CD8-positive, alpha-beta memory T cell (primary cell): Measurements from ENCODE around the gene DPPA2. TPM values are rescaled to one million over a fixed set of nuclear protein-coding genes. Genes with fewer than 3 reads are reported as not detected.

Experiments
- CTCF ChIA-PET: fragments of 350-600 bp; sonication (Branson Sonifier 250); formaldehyde crosslinking; loops from one replicate; lab custom pipeline; 2021; ENCODE audit warnings: antibody characterized with exemption; lab: Charles Lee
- POLR2A ChIA-PET: fragments of 350-600 bp; sonication (Branson Sonifier 250); formaldehyde crosslinking; loops from one replicate; lab custom pipeline; 2021; ENCODE audit warnings: antibody characterized with exemption; lab: Charles Lee
- DNase-seq, 5 donors: peaks; one replicate each; pipeline versions ENCODE4 v3.0.0 to v3.0.0-alpha.2; 2020 to 2022; ENCODE audit warnings: mixed read lengths in 1 of 5
- H3K27ac ChIP-seq: one replicate; pipeline ENCODE4 v1.7.0; 2013; ENCODE audit warnings: low read depth, mild to moderate bottlenecking, low read length, moderate library complexity
- H3K27me3 ChIP-seq: 2 replicates; pipeline ENCODE4 v1.7.0; 2013; ENCODE audit warnings: low read length, mild to moderate bottlenecking; ENCODE audit not compliant: insufficient read depth, poor library complexity, severe bottlenecking
- H3K36me3 ChIP-seq: 2 replicates; pipeline ENCODE4 v1.7.0; 2013; ENCODE audit warnings: mild to moderate bottlenecking, low read length, moderate library complexity; ENCODE audit not compliant: insufficient read depth
- H3K4me1 ChIP-seq: 2 replicates; pipeline ENCODE4 v1.7.0; 2013; ENCODE audit warnings: mild to moderate bottlenecking, low read length, moderate library complexity; ENCODE audit not compliant: insufficient read depth
- H3K4me3 ChIP-seq: 2 replicates; pipeline ENCODE4 v1.7.0; 2013; ENCODE audit warnings: mild to moderate bottlenecking, low read length
- H3K9me3 ChIP-seq: 2 replicates; pipeline ENCODE4 v1.7.0; 2013; ENCODE audit warnings: mild to moderate bottlenecking, low read length
- H3K27ac Mint-ChIP-seq, 8 donors: one replicate each; pipeline ENCODE4 v1.8.0; 2020 to 2021; ENCODE audit warnings: mixed read lengths in 8 of 8, mild to moderate bottlenecking in 6 of 8, inconsistent platforms in 3 of 8, moderate library complexity in 3 of 8
- H3K27me3 Mint-ChIP-seq, 2 donors: one replicate each; pipeline ENCODE4 v1.8.0; 2020 to 2021; ENCODE audit warnings: mixed read lengths in 2 of 2, mild to moderate bottlenecking in 1 of 2, moderate library complexity in 1 of 2
- H3K36me3 Mint-ChIP-seq, 3 donors: one replicate each; pipeline ENCODE4 v1.8.0; 2020 to 2021; ENCODE audit warnings: mixed read lengths in 3 of 3, inconsistent platforms in 1 of 3, mild to moderate bottlenecking in 1 of 3
- H3K4me1 Mint-ChIP-seq, 3 donors: one replicate each; pipeline ENCODE4 v1.8.0; 2020 to 2021; ENCODE audit warnings: mixed read lengths in 3 of 3, inconsistent platforms in 1 of 3, mild to moderate bottlenecking in 1 of 3
- H3K4me3 Mint-ChIP-seq, 7 donors: one replicate each; pipeline ENCODE4 v1.8.0; 2020 to 2021; ENCODE audit warnings: mixed read lengths in 7 of 7, mild to moderate bottlenecking in 6 of 7, moderate library complexity in 4 of 7, inconsistent platforms in 2 of 7
- H3K9me3 Mint-ChIP-seq, 5 donors: one replicate each; pipeline ENCODE4 v1.8.0; 2020 to 2022; ENCODE audit warnings: mixed read lengths in 5 of 5, mild to moderate bottlenecking in 3 of 5, moderate library complexity in 2 of 5, inconsistent platforms in 1 of 5
- polyA plus RNA-seq: library from polyadenylated mRNA; unstranded; fragments of 300-500 nt; fragmentation: Illumina TruSeq; gene quantifications from one replicate; pipeline ENCODE4 v1.2.3, GENCODE V29; 2021
- total RNA-seq, 2 experiments: library from RNA; stranded (reverse); gene quantifications; one replicate each; pipeline ENCODE4 v1.2.3, GENCODE V29; 2021

DPPA2 gene
- total and polyA plus RNA-seq, 3 experiments from 2014 or later, result not detected

DNA sequence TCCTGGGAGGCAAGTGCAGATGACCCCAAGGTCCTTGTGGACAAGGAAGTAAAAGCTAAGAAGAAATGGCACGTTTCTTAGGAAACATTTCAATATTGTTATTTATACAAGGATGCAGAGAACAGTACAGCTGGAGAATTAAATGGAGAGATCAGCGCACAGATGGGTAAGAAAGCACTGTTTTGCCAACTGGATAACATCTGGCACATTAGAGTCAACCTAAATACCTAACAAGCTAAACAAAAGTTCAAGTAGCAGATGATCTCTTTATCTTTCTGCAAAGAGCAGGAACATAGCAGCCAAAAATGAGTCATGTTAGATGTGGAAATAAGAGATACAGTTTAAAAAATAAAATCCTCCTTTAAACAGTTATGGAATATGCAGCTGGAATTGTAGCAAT is 36.7 kb upstream of the DPPA2 start:
- CTCF ChIA-PET, result interaction anchor here (1.4 kb wide), 1 partner anchor 9 kb away, joined by 3 read pairs; no protein-coding TSS in a partner anchor
- H3K36me3 Mint-ChIP-seq, result no peaks in the 10 kb centered on the region

DNA sequence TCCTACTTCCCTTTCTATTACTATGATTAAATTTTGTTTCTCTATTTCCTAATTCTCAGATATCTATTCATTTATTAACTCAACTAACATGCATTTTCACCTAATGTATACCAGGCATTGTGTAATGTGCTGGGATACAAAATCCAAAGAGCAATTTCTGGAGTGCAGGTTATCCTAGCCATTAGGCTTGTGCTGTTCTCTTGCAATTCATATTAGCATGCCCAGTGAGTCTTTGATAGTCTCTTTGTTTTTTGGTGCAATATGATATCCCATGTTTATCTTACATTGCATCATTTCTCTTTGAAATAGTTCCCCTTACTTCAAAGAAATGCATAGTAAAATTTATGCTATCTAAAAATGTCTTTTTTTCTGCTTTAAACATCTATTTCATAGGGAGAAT is 34.9 kb upstream of the DPPA2 start:
- H3K36me3 ChIP-seq, result no peaks in the 10 kb centered on the region
- H3K4me1 Mint-ChIP-seq, result no peaks in the 10 kb centered on the region
- H3K9me3 ChIP-seq, result no peaks in the 10 kb centered on the region
- H3K4me1 ChIP-seq, result no peaks in the 10 kb centered on the region
- H3K27ac Mint-ChIP-seq, result peak overlapping the region in 1 of 8 donors; percentile 3
- no peaks in the 10 kb centered on the region for H3K9me3 Mint-ChIP-seq
- H3K27me3 Mint-ChIP-seq, result peaks cover 4% of the 10 kb centered on the region in 2 donors
- no peaks in the 10 kb centered on the region for H3K36me3 Mint-ChIP-seq
- no peak overlapping the region for H3K4me3 ChIP-seq
- DNase-seq, result no peak
- CTCF ChIA-PET, result no interaction called here
- POLR2A ChIA-PET, result no interaction called here
- H3K27me3 ChIP-seq, result no peaks in the 10 kb centered on the region
- no peak overlapping the region for H3K27ac ChIP-seq
- H3K4me3 Mint-ChIP-seq, result no peak overlapping the region

More for the DNA sequence above, 36.7 kb upstream of the DPPA2 start:
- peaks cover 0 to 2% (median 0%) of the 10 kb centered on the region in 5 donors for H3K9me3 Mint-ChIP-seq
- no peaks in the 10 kb centered on the region for H3K9me3 ChIP-seq
- no peak for DNase-seq
- no peaks in the 10 kb centered on the region for H3K36me3 ChIP-seq
- POLR2A ChIA-PET, result no interaction called here
- H3K4me3 Mint-ChIP-seq, result no peak overlapping the region
- H3K4me3 ChIP-seq, result no peak overlapping the region
- no peaks in the 10 kb centered on the region for H3K4me1 ChIP-seq
- H3K27ac Mint-ChIP-seq, result no peak overlapping the region
- H3K27me3 Mint-ChIP-seq, result peaks cover 4 to 6% of the 10 kb centered on the region in 2 donors
- H3K4me1 Mint-ChIP-seq, result no peaks in the 10 kb centered on the region
- no peak overlapping the region for H3K27ac ChIP-seq
- H3K27me3 ChIP-seq, result no peaks in the 10 kb centered on the region

DNA sequence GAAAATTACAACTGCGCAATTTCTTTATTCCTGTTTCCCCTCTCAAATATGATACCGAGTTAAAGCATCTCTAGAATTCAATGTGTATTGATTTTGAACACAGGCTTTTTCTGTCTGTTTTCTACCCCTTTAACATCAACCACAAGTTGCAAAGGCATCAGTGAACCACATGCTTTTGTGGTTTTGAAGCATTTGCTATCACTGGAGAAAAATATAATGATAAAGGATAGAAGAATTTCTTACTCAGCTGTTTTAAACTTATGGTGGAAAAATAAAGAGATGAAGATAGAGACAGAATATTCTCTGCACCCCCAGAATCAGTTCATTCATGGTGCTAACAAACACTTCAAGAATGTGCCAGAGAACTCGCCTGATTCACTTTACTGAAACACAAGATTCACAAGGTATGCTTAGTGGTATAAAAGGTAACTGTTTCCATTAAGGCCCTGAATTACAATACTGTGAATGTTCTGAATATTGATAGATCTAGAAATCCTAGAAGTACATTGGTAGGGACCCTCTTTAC is 30.5 kb upstream of the DPPA2 start:
- Histone ChIP-seq H3K4me3 (no peak overlapping the region), H3K4me1 (no peaks in the 10 kb centered on the region), H3K27me3 (no peaks in the 10 kb centered on the region), H3K27ac (no peak overlapping the region), H3K36me3 (no peaks in the 10 kb centered on the region), H3K9me3 (no peaks in the 10 kb centered on the region)
- Mint-ChIP-seq H3K4me1 (no peaks in the 10 kb centered on the region), H3K27ac (no peak overlapping the region), H3K4me3 (no peak overlapping the region), H3K36me3 (no peaks in the 10 kb centered on the region), H3K9me3 (no peaks in the 10 kb centered on the region), H3K27me3 (peaks cover 3 to 4% of the 10 kb centered on the region in 2 donors)
- CTCF ChIA-PET, result no interaction called here
- POLR2A ChIA-PET, result no interaction called here
- DNase-seq, result no peak

DNA sequence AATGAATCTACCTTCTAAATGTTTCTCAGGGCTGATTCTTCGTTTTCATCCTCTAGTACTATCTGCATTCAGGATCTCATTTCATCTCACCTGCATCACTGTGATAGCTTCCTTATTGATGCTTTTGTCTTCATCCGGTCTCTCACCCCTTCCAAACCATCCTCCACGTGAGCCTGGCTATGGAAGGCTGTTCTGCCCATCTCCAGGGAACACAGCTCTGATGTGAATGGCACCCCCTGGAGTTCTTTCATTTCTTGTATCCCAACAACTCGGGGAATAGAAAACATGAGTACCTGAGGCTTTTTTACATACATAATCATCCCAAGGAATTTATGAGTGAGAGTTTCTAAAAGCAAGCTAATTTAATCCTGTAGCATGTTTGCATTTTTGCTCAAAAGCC is 29.8 kb upstream of the DPPA2 start:
- no peaks in the 10 kb centered on the region for H3K4me1 Mint-ChIP-seq
- DNase-seq, result no peak
- Histone ChIP-seq H3K27me3 (no peaks in the 10 kb centered on the region), H3K9me3 (no peaks in the 10 kb centered on the region), H3K36me3 (no peaks in the 10 kb centered on the region), H3K4me3 (no peak overlapping the region), H3K27ac (no peak overlapping the region), H3K4me1 (no peaks in the 10 kb centered on the region)
- POLR2A ChIA-PET, result no interaction called here
- CTCF ChIA-PET, result no interaction called here
- peaks cover 0 to 4% of the 10 kb centered on the region in 2 donors for H3K27me3 Mint-ChIP-seq
- no peaks in the 10 kb centered on the region for H3K36me3 Mint-ChIP-seq
- no peak overlapping the region for H3K4me3 Mint-ChIP-seq
- H3K9me3 Mint-ChIP-seq, result no peaks in the 10 kb centered on the region
- H3K27ac Mint-ChIP-seq, result no peak overlapping the region

DNA sequence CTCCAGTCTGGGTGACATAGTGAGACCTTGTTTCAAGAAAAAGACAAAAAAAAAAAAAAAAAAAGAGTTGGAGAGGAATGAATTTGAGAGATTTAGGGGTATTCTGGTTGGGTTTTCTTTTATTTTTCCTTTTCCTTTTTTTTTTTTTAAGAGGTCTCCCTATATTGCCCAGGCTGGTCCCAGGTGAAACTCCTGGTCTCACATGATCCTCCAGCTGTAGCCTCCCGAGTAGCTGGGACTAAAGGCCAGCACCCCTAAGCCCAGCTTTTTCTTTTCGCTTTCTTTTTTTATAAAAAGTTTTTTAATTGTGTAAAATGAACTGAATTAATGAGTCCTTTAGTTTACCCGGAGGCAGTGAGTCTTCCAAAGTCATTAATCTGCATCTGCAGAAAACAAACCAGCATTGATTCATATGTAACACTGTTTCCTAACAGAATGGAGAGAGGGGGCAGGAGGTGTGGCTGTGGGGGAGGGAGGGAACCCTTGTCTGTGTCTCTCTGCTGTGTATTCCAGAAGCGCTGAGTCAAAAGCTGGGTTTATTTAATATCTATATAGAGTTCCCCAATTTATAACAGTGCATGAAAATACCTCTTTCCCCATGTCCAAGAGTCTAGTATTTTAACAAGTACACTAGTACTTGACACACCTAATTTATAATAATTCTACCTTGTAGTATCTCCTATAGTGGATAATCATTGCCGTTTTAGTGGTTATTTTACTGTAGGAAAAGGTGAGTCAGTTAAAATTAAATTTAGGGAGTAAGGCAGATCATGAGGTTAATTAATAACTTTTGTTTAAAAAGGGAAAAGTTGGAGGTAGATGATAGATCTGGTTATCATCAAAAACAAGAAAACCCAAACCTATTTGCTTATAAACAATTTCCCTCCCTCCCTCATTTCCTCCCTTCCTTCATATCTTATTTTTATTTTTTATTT is 23.7 kb upstream of the DPPA2 start:
- no peaks in the 10 kb centered on the region for H3K27me3 ChIP-seq
- no peaks in the 10 kb centered on the region for H3K9me3 ChIP-seq
- no peaks in the 10 kb centered on the region for H3K4me1 ChIP-seq
- Mint-ChIP-seq H3K27ac (no peak overlapping the region), H3K4me3 (no peak overlapping the region), H3K9me3 (peaks cover 0 to 5% (median 0%) of the 10 kb centered on the region in 5 donors), H3K27me3 (peaks cover 9 to 25% of the 10 kb centered on the region in 2 donors), H3K4me1 (peaks cover 7 to 16% (median 15%) of the 10 kb centered on the region in 3 donors), H3K36me3 (no peaks in the 10 kb centered on the region)
- no peaks in the 10 kb centered on the region for H3K36me3 ChIP-seq
- ChIA-PET CTCF (no interaction called here), POLR2A (no interaction called here)
- H3K4me3 ChIP-seq, result no peak overlapping the region
- DNase-seq, result no peak
- H3K27ac ChIP-seq, result no peak overlapping the region

DNA sequence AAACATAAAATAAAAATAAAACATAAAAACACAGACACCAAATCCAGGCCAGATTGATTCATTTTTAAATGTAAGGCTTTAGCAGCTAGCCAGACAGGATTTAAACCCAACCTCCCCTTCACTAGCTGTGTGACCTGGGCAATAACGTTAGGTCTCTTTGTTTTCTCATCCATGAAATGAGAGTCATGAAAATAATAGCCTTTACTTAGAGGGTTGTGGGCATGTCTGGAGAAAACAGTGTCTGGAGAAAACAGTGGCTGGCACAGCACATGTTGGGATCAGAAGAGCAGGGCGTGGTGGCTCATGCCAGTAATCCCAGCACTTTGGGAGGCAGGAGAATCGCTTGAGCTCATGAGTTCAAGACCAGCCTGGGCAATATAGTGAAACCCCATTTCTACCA is 22.9 kb upstream of the DPPA2 start:
- Mint-ChIP-seq H3K4me3 (no peak overlapping the region), H3K4me1 (peaks cover 7 to 16% (median 15%) of the 10 kb centered on the region in 3 donors), H3K36me3 (no peaks in the 10 kb centered on the region), H3K27me3 (peaks cover 9 to 29% of the 10 kb centered on the region in 2 donors), H3K27ac (no peak overlapping the region), H3K9me3 (peaks cover 0 to 5% (median 0%) of the 10 kb centered on the region in 5 donors)
- Histone ChIP-seq H3K27me3 (no peaks in the 10 kb centered on the region), H3K27ac (no peak overlapping the region), H3K9me3 (no peaks in the 10 kb centered on the region), H3K4me1 (no peaks in the 10 kb centered on the region), H3K36me3 (no peaks in the 10 kb centered on the region), H3K4me3 (no peak overlapping the region)
- ChIA-PET POLR2A (no interaction called here), CTCF (no interaction called here)
- no peak for DNase-seq

DNA sequence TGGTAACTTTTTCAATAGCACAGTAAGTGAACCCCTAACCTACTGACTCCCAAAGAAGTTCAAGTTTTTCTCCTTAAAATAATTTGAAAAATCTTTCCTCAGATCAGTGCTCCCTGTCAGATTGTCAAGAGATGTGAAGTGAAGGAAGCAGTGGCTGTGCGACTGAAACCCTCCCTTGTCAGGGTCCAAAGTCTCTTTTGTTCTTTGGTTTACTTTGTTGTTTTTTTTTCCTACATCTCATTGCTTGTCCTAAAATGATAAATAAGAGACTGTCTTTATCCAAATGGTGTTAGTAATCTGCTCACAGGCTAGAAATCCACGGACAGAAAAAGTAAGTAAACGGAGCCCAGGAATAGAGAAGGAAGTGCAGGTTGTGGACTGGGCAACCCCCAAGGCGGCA is 22.0 kb upstream of the DPPA2 start:
- no peaks in the 10 kb centered on the region for H3K36me3 Mint-ChIP-seq
- peaks cover 0 to 5% (median 0%) of the 10 kb centered on the region in 5 donors for H3K9me3 Mint-ChIP-seq
- H3K4me1 Mint-ChIP-seq, result peaks cover 7 to 16% (median 15%) of the 10 kb centered on the region in 3 donors
- no peak overlapping the region for H3K27ac ChIP-seq
- no peak overlapping the region for H3K27ac Mint-ChIP-seq
- H3K36me3 ChIP-seq, result no peaks in the 10 kb centered on the region
- DNase-seq, result no peak
- ChIA-PET CTCF (no interaction called here), POLR2A (no interaction called here)
- peak overlapping the region in 1 of 7 donors; percentile 3 for H3K4me3 Mint-ChIP-seq
- H3K27me3 ChIP-seq, result no peaks in the 10 kb centered on the region
- peaks cover 10 to 29% of the 10 kb centered on the region in 2 donors for H3K27me3 Mint-ChIP-seq
- no peaks in the 10 kb centered on the region for H3K9me3 ChIP-seq
- H3K4me3 ChIP-seq, result no peak overlapping the region
- no peaks in the 10 kb centered on the region for H3K4me1 ChIP-seq

DNA sequence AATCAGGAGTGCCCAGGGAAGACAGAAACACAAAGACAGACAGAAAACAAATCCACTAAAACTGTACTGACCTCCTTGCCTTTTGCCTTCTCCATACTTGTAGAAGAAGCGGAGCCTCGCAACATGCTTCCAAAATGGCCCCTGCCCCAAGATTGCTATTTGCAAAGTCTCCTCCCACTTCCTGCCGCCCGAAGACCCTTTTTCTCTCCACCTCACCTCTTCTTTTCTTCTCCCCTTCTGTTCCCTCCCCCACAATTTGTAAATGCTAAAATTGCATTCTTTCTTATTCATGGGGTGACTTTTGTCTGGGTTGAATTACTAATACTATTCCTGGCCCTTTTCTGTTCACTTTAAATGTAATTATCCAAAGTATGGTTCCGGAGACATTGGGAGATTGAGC is 21.1 kb upstream of the DPPA2 start, which contains the start of gene DPPA4:
Gene DPPA4, minus strand, starts transcription at position 154 of the 400 bp plus-strand sequence. Its CDS starts 29 bp downstream, at position 125.
- peak within 1 kb of the TSS; percentile 28 for H3K4me3 ChIP-seq
- H3K27ac ChIP-seq, result no peak within 1 kb of the TSS
- no peaks in the 10 kb centered on the region for H3K4me1 ChIP-seq
- H3K4me1 Mint-ChIP-seq, result peaks cover 7 to 16% (median 15%) of the 10 kb centered on the region in 3 donors
- peak within 1 kb of the TSS in 1 of 8 donors; percentile 20 for H3K27ac Mint-ChIP-seq
- DNase-seq, result no peak
- H3K27me3 Mint-ChIP-seq, result peaks cover 10 to 29% of the 10 kb centered on the region in 2 donors
- no peaks in the 10 kb centered on the region for H3K9me3 ChIP-seq
- H3K36me3 Mint-ChIP-seq, result no peaks in the 10 kb centered on the region
- ChIA-PET CTCF (no interaction called here), POLR2A (no interaction called here)
- H3K4me3 Mint-ChIP-seq, result peak within 1 kb of the TSS in 6 of 7 donors; percentile 20 to 60 (median 50)
- H3K27me3 ChIP-seq, result no peaks in the 10 kb centered on the region
- no peaks in the 10 kb centered on the region for H3K36me3 ChIP-seq
- H3K9me3 Mint-ChIP-seq, result peaks cover 0 to 5% (median 0%) of the 10 kb centered on the region in 5 donors
